ENCODE data around the gene COL10A1.

COL10A1 gene

DNA sequence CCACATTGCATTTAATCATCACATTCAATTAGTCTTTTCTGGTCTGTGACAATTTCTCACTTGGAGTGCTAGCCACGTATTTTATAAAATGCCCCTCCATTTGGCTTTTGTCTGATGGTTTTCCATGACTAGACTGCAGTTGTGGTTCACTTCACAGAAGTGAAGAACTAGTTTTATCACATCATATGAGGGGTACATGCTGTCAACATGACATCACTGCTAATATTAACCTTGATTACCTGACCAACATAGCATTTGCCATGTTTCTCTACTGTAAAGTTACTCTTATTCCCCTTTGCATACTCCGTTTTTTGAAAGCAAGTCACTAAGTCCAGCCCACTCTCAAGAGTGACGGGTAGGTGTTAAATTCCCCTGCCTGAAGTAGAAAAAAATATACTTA lies 48.0 kb upstream of the COL10A1 start (continued):
- TF ChIP-seq, protein P1, sequence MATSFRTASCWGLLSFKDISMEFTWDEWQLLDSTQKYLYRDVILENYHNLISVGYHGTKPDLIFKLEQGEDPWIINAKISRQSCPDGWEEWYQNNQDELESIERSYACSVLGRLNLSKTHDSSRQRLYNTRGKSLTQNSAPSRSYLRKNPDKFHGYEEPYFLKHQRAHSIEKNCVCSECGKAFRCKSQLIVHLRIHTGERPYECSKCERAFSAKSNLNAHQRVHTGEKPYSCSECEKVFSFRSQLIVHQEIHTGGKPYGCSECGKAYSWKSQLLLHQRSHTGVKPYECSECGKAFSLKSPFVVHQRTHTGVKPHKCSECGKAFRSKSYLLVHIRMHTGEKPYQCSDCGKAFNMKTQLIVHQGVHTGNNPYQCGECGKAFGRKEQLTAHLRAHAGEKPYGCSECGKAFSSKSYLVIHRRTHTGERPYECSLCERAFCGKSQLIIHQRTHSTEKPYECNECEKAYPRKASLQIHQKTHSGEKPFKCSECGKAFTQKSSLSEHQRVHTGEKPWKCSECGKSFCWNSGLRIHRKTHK (tag by site-specific recombination; IDR thresholded peaks at IDR 0.05) = no peak
- no peak for TF ChIP-seq ZSCAN30 (tag by site-specific recombination; IDR thresholded peaks at IDR 0.05)

DNA sequence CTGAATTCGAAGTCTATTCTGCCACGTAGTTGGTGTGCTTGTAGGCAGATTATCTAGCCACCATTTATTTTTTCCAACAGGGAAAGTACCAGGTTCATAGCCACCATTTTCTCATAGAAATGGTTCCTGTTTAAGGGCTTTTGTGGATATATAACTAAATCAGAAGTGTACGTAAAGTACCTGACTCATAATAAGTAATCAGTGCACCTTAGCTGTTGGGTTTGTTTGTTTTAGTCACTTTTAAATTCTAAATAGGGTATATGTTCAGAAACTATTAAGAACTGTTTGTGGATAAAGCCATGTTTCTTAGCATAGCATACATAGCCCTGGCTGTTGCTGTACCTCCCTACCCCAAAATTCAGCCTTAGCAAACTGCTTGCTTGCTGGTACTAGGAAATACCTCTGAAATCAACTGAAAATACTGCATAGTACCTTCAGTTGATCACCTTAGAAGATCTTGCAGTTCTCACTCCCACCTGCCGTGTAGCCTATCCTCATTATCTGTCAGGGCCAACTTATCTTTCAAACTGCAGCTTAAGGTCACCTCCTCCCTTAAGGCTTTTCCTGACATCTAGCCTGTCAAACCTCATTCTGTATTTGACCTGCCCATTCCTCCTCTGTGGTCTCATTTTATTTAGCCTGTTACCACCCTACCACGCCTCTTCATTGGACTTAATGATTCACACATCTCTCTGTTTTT lies 44.6 kb upstream of the COL10A1 start:
- ChIA-PET CTCF (interaction anchor here (0.6 to 1.0 kb wide), 3 partner anchors 74 to 1642 kb away, joined by 3 to 6 read pairs (median 3); no protein-coding TSS in a partner anchor), POLR2A (no interaction called here)
- Histone ChIP-seq H3K4me1 (ENCODE audit: control insufficient read depth, insufficient read depth, low read length) (no peaks in the 10 kb centered on the region), H3K4me3 (ENCODE audit: low read depth, low read length) (no peak overlapping the region), H3K27ac (ENCODE audit: extremely low read depth, low read depth, low read length) (no peak overlapping the region), H3K9me3 (ENCODE audit: control insufficient read depth, insufficient read depth, low read depth, low read length) (no peaks in the 10 kb centered on the region), H3K36me3 (ENCODE audit: control insufficient read depth in 2 of 2, insufficient read depth in 1 of 2, low read length in 2 of 2) (no peaks in the 10 kb centered on the region)
- TF ChIP-seq KLF9 (tag by site-specific recombination; IDR thresholded peaks at IDR 0.05; ENCODE audit: low read depth) (no peak), ZNF521 (tag by site-specific recombination; IDR thresholded peaks at IDR 0.05) (no peak), ZNF202 (tag by site-specific recombination; IDR thresholded peaks at IDR 0.05; ENCODE audit: borderline replicate concordance) (no peak), ZNF571 (tag by site-specific recombination; IDR thresholded peaks at IDR 0.05) (no peak), ZFP3 (tag by site-specific recombination; IDR thresholded peaks at IDR 0.05; ENCODE audit: low read depth) (no peak), ZNF174 (tag by site-specific recombination; IDR thresholded peaks at IDR 0.05) (no peak), ZNF133 (tag by site-specific recombination; IDR thresholded peaks at IDR 0.05) (no peak), YY1 (tag by site-specific recombination; IDR thresholded peaks at IDR 0.05) (no peak), KLF10 (tag by site-specific recombination; IDR thresholded peaks at IDR 0.05) (no peak)
- TF ChIP-seq, protein P2, sequence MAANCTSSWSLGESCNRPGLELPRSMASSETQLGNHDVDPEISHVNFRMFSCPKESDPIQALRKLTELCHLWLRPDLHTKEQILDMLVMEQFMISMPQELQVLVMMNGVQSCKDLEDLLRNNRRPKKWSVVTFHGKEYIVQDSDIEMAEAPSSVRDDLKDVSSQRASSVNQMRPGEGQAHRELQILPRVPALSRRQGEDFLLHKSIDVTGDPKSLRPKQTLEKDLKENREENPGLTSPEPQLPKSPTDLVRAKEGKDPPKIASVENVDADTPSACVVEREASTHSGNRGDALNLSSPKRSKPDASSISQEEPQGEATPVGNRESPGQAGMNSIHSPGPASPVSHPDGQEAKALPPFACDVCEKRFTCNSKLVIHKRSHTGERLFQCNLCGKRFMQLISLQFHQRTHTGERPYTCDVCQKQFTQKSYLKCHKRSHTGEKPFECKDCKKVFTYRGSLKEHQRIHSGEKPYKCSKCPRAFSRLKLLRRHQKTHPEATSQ (tag by site-specific recombination; IDR thresholded peaks at IDR 0.05) = no peak
- TF ChIP-seq, protein P3, sequence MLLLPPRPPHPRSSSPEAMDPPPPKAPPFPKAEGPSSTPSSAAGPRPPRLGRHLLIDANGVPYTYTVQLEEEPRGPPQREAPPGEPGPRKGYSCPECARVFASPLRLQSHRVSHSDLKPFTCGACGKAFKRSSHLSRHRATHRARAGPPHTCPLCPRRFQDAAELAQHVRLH (tag by site-specific recombination; IDR thresholded peaks at IDR 0.05) = no peak
- TF ChIP-seq, protein P4, sequence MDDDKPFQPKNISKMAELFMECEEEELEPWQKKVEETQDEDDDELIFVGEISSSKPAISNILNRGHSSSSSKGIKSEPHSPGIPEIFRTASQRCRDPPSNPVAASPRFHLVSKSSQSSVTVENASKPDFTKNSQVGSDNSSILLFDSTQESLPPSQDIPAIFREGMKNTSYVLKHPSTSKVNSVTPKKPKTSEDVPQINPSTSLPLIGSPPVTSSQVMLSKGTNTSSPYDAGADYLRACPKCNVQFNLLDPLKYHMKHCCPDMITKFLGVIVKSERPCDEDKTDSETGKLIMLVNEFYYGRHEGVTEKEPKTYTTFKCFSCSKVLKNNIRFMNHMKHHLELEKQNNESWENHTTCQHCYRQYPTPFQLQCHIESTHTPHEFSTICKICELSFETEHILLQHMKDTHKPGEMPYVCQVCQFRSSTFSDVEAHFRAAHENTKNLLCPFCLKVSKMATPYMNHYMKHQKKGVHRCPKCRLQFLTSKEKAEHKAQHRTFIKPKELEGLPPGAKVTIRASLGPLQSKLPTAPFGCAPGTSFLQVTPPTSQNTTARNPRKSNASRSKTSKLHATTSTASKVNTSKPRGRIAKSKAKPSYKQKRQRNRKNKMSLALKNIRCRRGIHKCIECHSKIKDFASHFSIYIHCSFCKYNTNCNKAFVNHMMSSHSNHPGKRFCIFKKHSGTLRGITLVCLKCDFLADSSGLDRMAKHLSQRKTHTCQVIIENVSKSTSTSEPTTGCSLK (tag by site-specific recombination; IDR thresholded peaks at IDR 0.05) = no peak

DNA sequence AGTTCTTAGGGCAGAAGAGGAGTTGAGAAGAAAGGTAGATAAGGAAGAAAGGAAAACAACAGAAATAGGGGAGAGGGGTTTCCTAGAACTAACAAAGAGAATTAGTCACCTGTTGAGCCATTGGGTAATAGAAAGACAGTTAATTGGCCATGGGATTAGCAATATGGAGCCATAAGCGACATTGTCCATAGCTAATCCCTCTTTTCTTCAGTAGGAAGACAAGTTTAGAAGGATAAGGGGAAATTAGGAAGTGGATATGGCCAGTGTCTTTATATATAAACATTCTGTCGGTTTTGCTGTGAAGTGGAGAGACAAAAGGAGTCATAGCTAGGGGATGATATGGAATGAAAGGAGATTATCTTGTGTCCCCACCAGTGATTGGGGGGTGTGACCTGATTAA lies 43.9 kb upstream of the COL10A1 start:
- no peak overlapping the region for H3K27ac ChIP-seq (ENCODE audit: extremely low read depth, low read depth, low read length)
- H3K4me3 ChIP-seq (ENCODE audit: low read depth, low read length) = no peak overlapping the region
- H3K9me3 ChIP-seq (ENCODE audit: control insufficient read depth, insufficient read depth, low read depth, low read length) = no peaks in the 10 kb centered on the region
- H3K36me3 ChIP-seq (ENCODE audit: control insufficient read depth in 2 of 2, insufficient read depth in 1 of 2, low read length in 2 of 2) = no peaks in the 10 kb centered on the region
- TF ChIP-seq ZNF335 (tag by site-specific recombination; conservative IDR thresholded peaks at IDR 0.05) (no peak), ZNF768 (tag by site-specific recombination; IDR thresholded peaks at IDR 0.05) (no peak), SCRT2 (tag by site-specific recombination; IDR thresholded peaks at IDR 0.05) (0 out of 2 replicates have a peak, but pooled peaks have one; percentile 43), ZFP69B (tag by site-specific recombination; IDR thresholded peaks at IDR 0.05) (no peak), ZNF529 (tag by site-specific recombination; IDR thresholded peaks at IDR 0.05; ENCODE audit: insufficient replicate concordance) (no peak), ZNF664 (tag by site-specific recombination; IDR thresholded peaks at IDR 0.05) (no peak), ZNF530 (tag by site-specific recombination; IDR thresholded peaks at IDR 0.05; ENCODE audit: low read depth) (no peak)
- TF ChIP-seq, protein P5, sequence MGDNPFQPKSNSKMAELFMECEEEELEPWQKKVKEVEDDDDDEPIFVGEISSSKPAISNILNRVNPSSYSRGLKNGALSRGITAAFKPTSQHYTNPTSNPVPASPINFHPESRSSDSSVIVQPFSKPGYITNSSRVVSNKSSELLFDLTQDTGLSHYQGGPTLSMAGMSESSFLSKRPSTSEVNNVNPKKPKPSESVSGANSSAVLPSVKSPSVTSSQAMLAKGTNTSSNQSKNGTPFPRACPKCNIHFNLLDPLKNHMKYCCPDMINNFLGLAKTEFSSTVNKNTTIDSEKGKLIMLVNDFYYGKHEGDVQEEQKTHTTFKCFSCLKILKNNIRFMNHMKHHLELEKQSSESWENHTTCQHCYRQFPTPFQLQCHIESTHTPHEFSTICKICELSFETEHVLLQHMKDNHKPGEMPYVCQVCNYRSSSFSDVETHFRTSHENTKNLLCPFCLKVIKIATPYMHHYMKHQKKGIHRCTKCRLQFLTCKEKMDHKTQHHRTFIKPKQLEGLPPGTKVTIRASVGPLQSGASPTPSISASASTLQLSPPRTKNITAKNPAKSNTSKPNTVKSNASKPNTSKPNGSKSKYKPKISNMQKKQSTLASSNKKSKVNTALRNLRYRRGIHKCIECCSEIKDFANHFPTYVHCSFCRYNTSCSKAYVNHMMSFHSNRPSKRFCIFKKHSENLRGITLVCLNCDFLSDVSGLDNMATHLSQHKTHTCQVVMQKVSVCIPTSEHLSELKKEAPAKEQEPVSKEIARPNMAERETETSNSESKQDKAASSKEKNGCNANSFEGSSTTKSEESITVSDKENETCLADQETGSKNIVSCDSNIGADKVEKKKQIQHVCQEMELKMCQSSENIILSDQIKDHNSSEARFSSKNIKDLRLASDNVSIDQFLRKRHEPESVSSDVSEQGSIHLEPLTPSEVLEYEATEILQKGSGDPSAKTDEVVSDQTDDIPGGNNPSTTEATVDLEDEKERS (tag by site-specific recombination; IDR thresholded peaks at IDR 0.05) = no peak
- ChIA-PET POLR2A (interaction anchor here (0.6 kb wide), 1 partner anchor 8 kb away, joined by 3 read pairs; no protein-coding TSS in a partner anchor), CTCF (interaction anchor here (0.6 to 0.7 kb wide), 3 partner anchors 189 to 1642 kb away, joined by 3 to 6 read pairs (median 3); no protein-coding TSS in a partner anchor)
- H3K4me1 ChIP-seq (ENCODE audit: control insufficient read depth, insufficient read depth, low read length) = no peaks in the 10 kb centered on the region

Measured in HEK293 (cell line).